Measurements from ENCODE around the gene SHB.
"Not testable (repeated sequence)": the region's sequence is repeated elsewhere in the genome, so short reads cannot be mapped to it uniquely, and the experiment has no call there.

The SHB gene

GRCh38 chr9:37915911-37916470, 153.0 kb downstream of the SHB start:
- H3K4me3 ChIP-seq (ENCODE audit: low read depth, low read length), result no peak overlapping the region
- DNase-seq (ENCODE audit: low read depth), result no peak
- no peak for TF ChIP-seq CTCF (IDR thresholded peaks at IDR 0.05; ENCODE audit: low read depth, low read length, missing control alignments)
- in situ Hi-C loops (cut with HindIII; ENCODE audit: low sequenced_read_pairs), result loop anchor here (25.0 kb wide), 1 partner anchor 321 kb away; no protein-coding TSS in a partner anchor

GRCh38 chr9:37914701-37915358, 154.2 kb downstream of the SHB start:
- DNase-seq (ENCODE audit: low read depth), result no peak
- TF ChIP-seq CTCF (IDR thresholded peaks at IDR 0.05; ENCODE audit: low read depth, low read length, missing control alignments), result no peak
- in situ Hi-C loops (cut with HindIII; ENCODE audit: low sequenced_read_pairs), result loop anchor here (25.0 kb wide), 1 partner anchor 322 kb away; no protein-coding TSS in a partner anchor
- H3K4me3 ChIP-seq (ENCODE audit: low read depth, low read length), result no peak overlapping the region

GRCh38 chr9:37914154-37914551, 154.9 kb downstream of the SHB start:
- TF ChIP-seq CTCF (IDR thresholded peaks at IDR 0.05; ENCODE audit: low read depth, low read length, missing control alignments), result no peak
- no peak for DNase-seq (ENCODE audit: low read depth)
- H3K4me3 ChIP-seq (ENCODE audit: low read depth, low read length), result no peak overlapping the region
- in situ Hi-C loops (cut with HindIII; ENCODE audit: low sequenced_read_pairs), result loop anchor here (25.0 kb wide), 1 partner anchor 323 kb away; no protein-coding TSS in a partner anchor

- no peak overlapping the region for H3K4me3 ChIP-seq (ENCODE audit: low read depth, low read length)
- in situ Hi-C loops (cut with HindIII; ENCODE audit: low sequenced_read_pairs), result loop anchor here (25.0 kb wide), 1 partner anchor 324 kb away; no protein-coding TSS in a partner anchor
- peak; percentile 97 for TF ChIP-seq CTCF (IDR thresholded peaks at IDR 0.05; ENCODE audit: low read depth, low read length, missing control alignments)
- DNase-seq (ENCODE audit: low read depth), result no peak
Observed at GRCh38 chr9:37913480-37914153, 155.4 kb downstream of the SHB start.

- DNase-seq (ENCODE audit: low read depth), result no peak
- H3K4me3 ChIP-seq (ENCODE audit: low read depth, low read length), result no peak overlapping the region
- no peak for TF ChIP-seq CTCF (IDR thresholded peaks at IDR 0.05; ENCODE audit: low read depth, low read length, missing control alignments)
- in situ Hi-C loops (cut with HindIII; ENCODE audit: low sequenced_read_pairs), result loop anchor here (25.0 kb wide), 1 partner anchor 326 kb away; no protein-coding TSS in a partner anchor
Observed at GRCh38 chr9:37911271-37911681, 157.8 kb downstream of the SHB start.

- no peak for TF ChIP-seq CTCF (IDR thresholded peaks at IDR 0.05; ENCODE audit: low read depth, low read length, missing control alignments)
- no peak for DNase-seq (ENCODE audit: low read depth)
- in situ Hi-C loops (cut with HindIII; ENCODE audit: low sequenced_read_pairs), result loop anchor here (25.0 kb wide), 1 partner anchor 327 kb away; no protein-coding TSS in a partner anchor
- no peak overlapping the region for H3K4me3 ChIP-seq (ENCODE audit: low read depth, low read length)
Observed at GRCh38 chr9:37910271-37910670, 158.8 kb downstream of the SHB start.

GRCh38 chr9:37909836-37910235, 159.2 kb downstream of the SHB start:
- in situ Hi-C loops (cut with HindIII; ENCODE audit: low sequenced_read_pairs), result loop anchor here (25.0 kb wide), 1 partner anchor 327 kb away; no protein-coding TSS in a partner anchor
- H3K4me3 ChIP-seq (ENCODE audit: low read depth, low read length); DNase-seq (ENCODE audit: low read depth): not testable (repeated sequence)
